B cell (primary cell): Measurements from ENCODE around the gene CFAP52. TPM values are rescaled to one million over a fixed set of nuclear protein-coding genes. Genes with fewer than 3 reads are reported as not detected.

Source experiments
- ATAC-seq: fragments of 200-7000 bp; cut with Tn5 transposase; one replicate; pipeline ENCODE4 v1.10.0; 2021; ENCODE audit warnings: low read depth, mild to moderate bottlenecking, moderate number of reproducible peaks, moderate library complexity
- CTCF ChIA-PET: fragments of 350-600 bp; sonication (Branson Sonifier 250); formaldehyde crosslinking; loops from one replicate; lab custom pipeline; 2021; ENCODE audit warnings: antibody characterized with exemption, inconsistent platforms; lab: Charles Lee
- POLR2A ChIA-PET: fragments of 350-600 bp; sonication (Branson Sonifier 250); formaldehyde crosslinking; loops from one replicate; lab custom pipeline; 2021; ENCODE audit warnings: antibody characterized with exemption; lab: Charles Lee
- DNase-seq: peaks from one replicate; pipeline ENCODE4 v3.0.0; 2013
- H2AFZ ChIP-seq: 2 replicates; pipeline ENCODE4 v1.6.1; 2012; ENCODE audit warnings: mild to moderate bottlenecking, low read depth, low read length; ENCODE audit not compliant: insufficient read depth, poor library complexity, severe bottlenecking
- H3K27ac ChIP-seq, 2 donors: 1 replicate in 1 of 2; 2 replicates in 1 of 2; pipeline ENCODE4 v1.5.1; 2012 to 2013; ENCODE audit warnings: low read length in 2 of 2, mild to moderate bottlenecking in 2 of 2, moderate library complexity in 1 of 2
- H3K27me3 ChIP-seq, 4 experiments: fragments of 200-600 bp in 1 of 4; sonication (generic) in 1 of 4; replicated peaks in 1 of 4; 1 replicate in 2 of 4; 2 replicates in 2 of 4; pipeline versions ENCODE4 v1.6.1 to v1.7.0; 2013 to 2016; ENCODE audit warnings: low read length in 3 of 4, mild to moderate bottlenecking in 2 of 4, mixed read lengths in 1 of 4, moderate library complexity in 1 of 4; ENCODE audit not compliant: insufficient read depth in 4 of 4, control insufficient read depth in 3 of 4; ENCODE audit errors: control extremely low read depth in 1 of 4
- H3K36me3 ChIP-seq, 2 experiments: replicated peaks in 1 of 2; 1 replicate in 1 of 2; 2 replicates in 1 of 2; pipeline versions ENCODE4 v1.6.1 to v1.7.1; 2013; ENCODE audit warnings: low read length in 1 of 2; ENCODE audit not compliant: insufficient read depth in 2 of 2, control insufficient read depth in 1 of 2; ENCODE audit errors: control extremely low read depth in 1 of 2, extremely low read depth in 1 of 2
- H3K4me1 ChIP-seq, 2 donors: fragments of 200-600 bp in 1 of 2; sonication (generic) in 1 of 2; 1 replicate in 1 of 2; 2 replicates in 1 of 2; pipeline versions ENCODE4 v1.5.1 to v1.6.1; 2013 to 2017; ENCODE audit warnings: low read length in 2 of 2; ENCODE audit not compliant: control insufficient read depth in 2 of 2, insufficient read depth in 2 of 2
- H3K4me2 ChIP-seq: replicated peaks from 2 replicates; pipeline ENCODE3; 2012; ENCODE audit warnings: mild to moderate bottlenecking, low read depth, low read length; ENCODE audit not compliant: poor library complexity, severe bottlenecking
- H3K4me3 ChIP-seq, 5 experiments: fragments of 200-600 bp in 1 of 5; sonication (generic) in 1 of 5; 1 replicate in 3 of 5; 2 replicates in 2 of 5; pipeline versions ENCODE4 v1.5.1 to v1.7.0; 2011 to 2016; ENCODE audit warnings: low read length in 4 of 5, mild to moderate bottlenecking in 4 of 5, low read depth in 2 of 5, control low read depth in 1 of 5, moderate library complexity in 1 of 5; ENCODE audit not compliant: insufficient read depth in 1 of 5; ENCODE audit errors: control extremely low read depth in 1 of 5, extremely low read depth in 1 of 5
- H3K79me2 ChIP-seq: fragments of 200-600 bp; sonication (generic); one replicate; pipeline ENCODE4 v1.6.0; 2016; ENCODE audit warnings: low read length; ENCODE audit not compliant: control insufficient read depth, insufficient read depth
- H3K9ac ChIP-seq: fragments of 200-600 bp; sonication (generic); 2 replicates; pipeline ENCODE4 v1.6.1; 2017; ENCODE audit warnings: mild to moderate bottlenecking, low read length, moderate library complexity
- H3K9me3 ChIP-seq, 3 donors: one replicate each; pipeline versions ENCODE4 v1.6.1 to v1.7.1; 2013; ENCODE audit warnings: low read length in 2 of 3; ENCODE audit not compliant: control insufficient read depth in 2 of 3, insufficient read depth in 1 of 3; ENCODE audit errors: control extremely low read depth in 1 of 3
- H4K20me1 ChIP-seq: 2 replicates; pipeline ENCODE4 v1.6.0; 2012; ENCODE audit warnings: mild to moderate bottlenecking, low read length; ENCODE audit not compliant: insufficient read depth, control insufficient read depth, poor library complexity, severe bottlenecking
- H3K27ac Mint-ChIP-seq: one replicate; pipeline ENCODE4 v1.8.0; 2021; ENCODE audit warnings: mixed read lengths
- H3K27me3 Mint-ChIP-seq: one replicate; pipeline ENCODE4 v1.8.0; 2021; ENCODE audit warnings: mixed read lengths
- H3K4me1 Mint-ChIP-seq: one replicate; pipeline ENCODE4 v1.8.0; 2021; ENCODE audit warnings: mixed read lengths
- H3K4me3 Mint-ChIP-seq: one replicate; pipeline ENCODE4 v1.8.0; 2021; ENCODE audit warnings: mixed read lengths
- H3K9me3 Mint-ChIP-seq: one replicate; pipeline ENCODE4 v1.8.0; 2022; ENCODE audit warnings: mixed read lengths; ENCODE audit not compliant: insufficient read depth
- CTCF ChIP-seq: fragments of 200-600 bp; IDR thresholded peaks from one replicate; pipeline ENCODE4 v1.8.0; 2022; ENCODE audit warnings: antibody characterized with exemption, mild to moderate bottlenecking
- EZH2 ChIP-seq: IDR thresholded peaks from 2 replicates; pipeline ENCODE4 v1.6.1; 2012; ENCODE audit warnings: borderline replicate concordance, low read depth, mild to moderate bottlenecking, moderate library complexity, low read length; ENCODE audit not compliant: insufficient read depth, poor library complexity, severe bottlenecking
- WGBS: methylation state at CpG from one replicate; pipeline ENCODE4 v1.1.5; 2013; ENCODE audit warnings: missing lambda C conversion rate; ENCODE audit not compliant: insufficient coverage; 5-methylcytosine and 5-hydroxymethylcytosine counted together
- intact Hi-C: fragments of 100-400 bp; cut with micrococcal nuclease; formaldehyde crosslinking; loops from one replicate; pipeline ENCODE4 v1.10.0; 2022
- polyA plus RNA-seq: library from polyadenylated mRNA; depleted of rRNA; stranded (reverse); fragments of >200 nt; gene quantifications from 2 replicates; pipeline ENCODE4 v1.2.3, GENCODE V29; 2012
- total RNA-seq, 2 donors: library from RNA; stranded (reverse); fragments of 120-200 nt in 1 of 2; gene quantifications; 1 replicate in 1 of 2; 2 replicates in 1 of 2; pipeline versions ENCODE4 v1.2.3 to v1.2.4, GENCODE V29; 2013 to 2022

Gene CFAP52
- total and polyA plus RNA-seq, 2 donors (not counting 1 experiment from before 2014, with no cell fraction given) = not detected

DNA sequence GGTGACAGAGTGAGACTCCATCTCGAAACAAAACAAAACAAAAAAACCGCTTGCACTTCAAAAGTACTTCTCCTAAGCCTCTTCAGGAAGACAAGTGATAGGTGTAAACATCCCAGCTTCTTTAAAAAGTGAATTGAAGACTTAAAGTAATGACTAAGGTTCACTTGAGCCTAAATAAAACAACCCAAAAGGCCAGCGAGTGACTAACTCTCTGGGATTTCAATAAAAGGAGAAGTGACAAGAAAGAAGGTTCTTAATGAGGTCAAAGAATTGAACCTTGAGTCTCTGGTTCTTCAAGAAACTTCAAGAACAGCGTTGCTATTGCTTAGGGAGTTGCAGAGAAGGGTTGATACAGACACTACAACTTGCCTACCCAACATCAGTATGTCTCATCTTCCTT lies 43.0 kb upstream of the CFAP52 start:
- ChIA-PET POLR2A (no interaction called here), CTCF (no interaction called here)
- ATAC-seq = no peak
- Histone ChIP-seq H3K4me2 (no peak overlapping the region), H3K4me3 (no peak overlapping the region), H3K9me3 (no peaks in the 10 kb centered on the region), H3K27me3 (no peaks in the 10 kb centered on the region), H3K27ac (no peak overlapping the region), H2AFZ (no peak overlapping the region), H3K4me1 (no peaks in the 10 kb centered on the region), H3K9ac (no peak overlapping the region), H4K20me1 (no peaks in the 10 kb centered on the region), H3K79me2 (no peaks in the 10 kb centered on the region), H3K36me3 (peaks cover 0 to 2% of the 10 kb centered on the region in 2 experiments)
- Mint-ChIP-seq H3K4me1 (no peaks in the 10 kb centered on the region), H3K4me3 (no peak overlapping the region), H3K27ac (no peak overlapping the region), H3K27me3 (no peaks in the 10 kb centered on the region), H3K9me3 (no peaks in the 10 kb centered on the region)
- intact Hi-C loops = no loop called here
- TF ChIP-seq CTCF (no peak), EZH2 (no peak)
- DNase-seq = no peak
- WGBS = no CpG with 5 or more reads among the region's 4 CpGs

DNA sequence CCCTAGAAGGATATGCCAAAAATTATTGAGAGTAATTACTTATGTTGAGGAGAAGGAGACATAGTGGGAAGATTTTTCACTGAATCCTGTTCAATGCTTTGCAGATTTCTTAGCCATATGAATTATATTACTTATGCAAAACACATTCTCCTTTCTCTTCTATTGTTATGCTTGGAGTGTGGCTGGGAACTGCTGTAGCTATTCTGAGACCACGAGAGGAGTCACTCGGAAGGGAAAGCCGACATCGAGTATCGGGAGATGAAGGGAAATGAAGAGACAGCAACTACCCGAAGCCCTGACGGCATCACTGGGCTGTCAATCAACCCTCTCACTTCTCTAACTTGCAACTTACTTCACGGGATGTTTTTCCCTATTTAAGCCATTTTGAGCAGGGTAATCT lies 40.4 kb upstream of the CFAP52 start:
- TF ChIP-seq CTCF (no peak), EZH2 (no peak)
- Mint-ChIP-seq H3K27me3 (no peaks in the 10 kb centered on the region), H3K4me3 (no peak overlapping the region), H3K9me3 (no peaks in the 10 kb centered on the region), H3K4me1 (no peaks in the 10 kb centered on the region), H3K27ac (no peak overlapping the region)
- Histone ChIP-seq H3K79me2 (no peaks in the 10 kb centered on the region), H3K9ac (no peak overlapping the region), H3K27me3 (no peaks in the 10 kb centered on the region), H3K4me2 (no peak overlapping the region), H2AFZ (no peak overlapping the region), H4K20me1 (no peaks in the 10 kb centered on the region), H3K27ac (no peak overlapping the region), H3K4me3 (no peak overlapping the region), H3K36me3 (peaks cover 2 to 13% of the 10 kb centered on the region in 2 experiments), H3K4me1 (no peaks in the 10 kb centered on the region), H3K9me3 (no peaks in the 10 kb centered on the region)
- no peak for ATAC-seq
- POLR2A ChIA-PET = no interaction called here
- DNase-seq = no peak
- WGBS = 100% methylated on average over 1 of the region's 8 CpGs
- intact Hi-C loops = no loop called here
- CTCF ChIA-PET = no interaction called here
